T-helper 9 cell (primary cell): ENCODE results near the gene UCP3.

Source experiments
- DNase-seq: peaks from one replicate; pipeline ENCODE4 v3.0.0-alpha.2; 2020

Gene UCP3

DNA sequence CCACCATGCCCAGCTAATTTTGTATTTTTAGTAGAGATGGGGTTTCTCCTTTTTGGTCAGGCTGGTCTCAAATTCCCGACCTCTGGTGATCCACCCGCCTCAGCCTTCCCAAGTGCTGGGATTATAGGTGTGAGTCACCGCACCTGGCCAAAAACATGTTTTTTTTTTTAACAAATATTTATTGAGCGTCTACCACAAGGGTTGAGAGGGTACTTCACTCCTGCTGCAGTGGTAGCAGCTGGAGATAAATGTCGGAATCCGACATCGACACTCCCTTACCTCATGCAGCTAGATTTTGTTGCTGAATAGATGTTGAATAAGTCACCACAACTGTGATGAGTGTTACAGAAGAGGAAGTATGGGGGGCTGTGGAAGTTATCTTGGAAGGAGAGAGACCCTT lies 57.1 kb downstream of the UCP3 start:
- DNase-seq = no peak

DNA sequence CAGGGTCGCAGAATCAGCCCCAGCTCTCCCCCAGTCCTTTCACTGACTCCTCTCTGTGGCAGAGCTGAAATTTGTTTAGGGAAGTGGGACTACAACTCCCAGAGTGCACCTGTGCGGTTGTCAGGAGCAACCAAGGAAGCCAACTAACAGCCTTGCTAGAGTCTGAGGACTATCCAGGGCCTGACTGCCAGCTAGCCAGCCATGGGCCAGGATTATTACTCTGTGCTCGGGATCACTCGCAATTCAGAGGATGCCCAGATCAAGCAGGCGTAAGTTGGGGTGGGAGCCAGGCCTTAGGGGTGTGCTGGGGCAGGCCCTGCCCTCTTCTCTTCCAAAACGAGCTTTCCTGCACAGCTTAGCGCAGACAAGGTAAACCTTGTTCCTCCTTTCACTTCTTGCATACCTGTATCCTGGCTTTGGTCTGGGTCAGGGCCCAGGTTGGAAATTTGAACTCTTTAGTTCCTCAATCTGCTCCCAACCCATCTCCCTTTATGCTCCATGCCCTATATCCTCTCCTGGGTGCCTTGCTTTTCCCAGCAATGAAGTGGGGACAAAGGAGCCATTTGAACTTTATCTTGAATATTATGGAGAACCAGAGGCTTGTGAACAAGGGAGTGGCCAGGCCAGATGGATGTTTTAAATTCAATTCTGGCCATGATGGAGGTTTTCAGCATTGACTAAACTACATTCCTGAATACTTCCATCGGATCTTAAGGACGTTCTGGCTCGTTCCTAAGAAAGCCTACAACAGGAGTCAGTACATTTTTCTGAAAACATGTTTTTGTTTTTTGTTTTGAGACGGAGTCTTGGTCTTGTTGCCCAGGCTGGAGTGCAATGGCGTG lies 57.8 kb downstream of the UCP3 start, which contains the start of gene DNAJB13:
TSS of gene DNAJB13 (plus strand) at position 158 of the 842 bp plus-strand sequence. CDS start at position 202, 44 bp downstream.
- DNase-seq = no peak
